Measurements from ENCODE around the gene PTPN11.

PTPN11 gene

GRCh38 chr12:112543751-112544150 lies 125.0 kb downstream of the PTPN11 start:
- no peak for DNase-seq (ENCODE audit: low read depth)

- DNase-seq (ENCODE audit: low read depth) = no peak
These were observed 127.6 kb downstream of the PTPN11 start for GRCh38 chr12:112546339-112546738.

GRCh38 chr12:112546996-112547395 lies 128.2 kb downstream of the PTPN11 start:
- no peak for DNase-seq (ENCODE audit: low read depth)

GRCh38 chr12:112549031-112549430 lies 130.3 kb downstream of the PTPN11 start:
- DNase-seq (ENCODE audit: low read depth) = no peak

GRCh38 chr12:112551681-112552080 lies 132.9 kb downstream of the PTPN11 start:
- DNase-seq (ENCODE audit: low read depth) = no peak

- DNase-seq (ENCODE audit: low read depth) = no peak
These were observed 137.0 kb downstream of the PTPN11 start for GRCh38 chr12:112555621-112556233.

GRCh38 chr12:112557951-112558630 lies 139.3 kb downstream of the PTPN11 start:
- no peak for DNase-seq (ENCODE audit: low read depth)
